GM23248 (cell line): ENCODE results near the gene KCNQ5. TPM values are rescaled to one million over a fixed set of nuclear protein-coding genes. Genes with fewer than 3 reads are reported as not detected.

Experiments used
- DNase-seq: peaks from one replicate; pipeline ENCODE4 v3.0.0-alpha.2; 2015
- H2AFZ ChIP-seq: fragments of 200-600 bp; sonication (generic); 2 replicates; pipeline ENCODE4 v1.6.1; 2016; ENCODE audit warnings: antibody characterized with exemption
- H3F3A ChIP-seq: fragments of 200-600 bp; sonication (generic); 2 replicates; pipeline ENCODE4 v1.6.1; 2016; ENCODE audit warnings: mild to moderate bottlenecking, antibody characterized with exemption, mixed run types; ENCODE audit not compliant: insufficient read depth
- H3K27ac ChIP-seq: fragments of 200-600 bp; sonication (generic); 2 replicates; pipeline ENCODE4 v1.5.1; 2016; ENCODE audit warnings: mild to moderate bottlenecking
- H3K27me3 ChIP-seq: fragments of 200-600 bp; sonication (generic); replicated peaks from 2 replicates; pipeline ENCODE4 v1.6.1; 2016; ENCODE audit warnings: mild to moderate bottlenecking; ENCODE audit not compliant: insufficient read depth
- H3K36me3 ChIP-seq: fragments of 200-600 bp; sonication (generic); 2 replicates; pipeline ENCODE4 v1.6.1; 2016; ENCODE audit warnings: low read depth, mild to moderate bottlenecking
- H3K4me1 ChIP-seq: fragments of 200-600 bp; sonication (generic); 2 replicates; pipeline ENCODE4 v1.6.1; 2016; ENCODE audit warnings: mild to moderate bottlenecking; ENCODE audit not compliant: insufficient read depth
- H3K4me2 ChIP-seq: fragments of 200-600 bp; sonication (generic); one replicate; pipeline ENCODE4 v1.6.1; 2016; ENCODE audit warnings: mild to moderate bottlenecking; ENCODE audit not compliant: unreplicated experiment
- H3K4me3 ChIP-seq: fragments of 200-600 bp; sonication (generic); 2 replicates; pipeline ENCODE4 v1.5.1; 2016; ENCODE audit warnings: mild to moderate bottlenecking
- H3K79me2 ChIP-seq: fragments of 200-600 bp; sonication (generic); 2 replicates; pipeline ENCODE4 v1.6.1; 2016; ENCODE audit warnings: mild to moderate bottlenecking; ENCODE audit not compliant: insufficient read depth
- H3K9ac ChIP-seq: fragments of 200-600 bp; sonication (generic); 2 replicates; pipeline ENCODE4 v1.6.1; 2016; ENCODE audit warnings: mild to moderate bottlenecking
- H3K9me2 ChIP-seq: fragments of 200-600 bp; sonication (generic); 2 replicates; pipeline ENCODE4 v1.6.1; 2016; ENCODE audit warnings: mixed run types, mild to moderate bottlenecking, moderate library complexity; ENCODE audit not compliant: insufficient read depth
- H3K9me3 ChIP-seq: fragments of 200-600 bp; sonication (generic); one replicate; pipeline ENCODE4 v1.6.1; 2017; ENCODE audit warnings: low read depth
- H4K20me1 ChIP-seq: fragments of 200-600 bp; sonication (generic); 2 replicates; pipeline ENCODE4 v1.6.0; 2016; ENCODE audit not compliant: insufficient read depth
- EZH2 ChIP-seq: fragments of 200-600 bp; sonication (generic); IDR thresholded peaks from 2 replicates; pipeline ENCODE4 v1.6.1; 2018; ENCODE audit warnings: antibody characterized with exemption, mild to moderate bottlenecking; ENCODE audit not compliant: insufficient read depth, poor library complexity, severe bottlenecking
- EZH2phosphoT487 ChIP-seq: fragments of 200-600 bp; sonication (generic); IDR thresholded peaks from 2 replicates; pipeline ENCODE4 v1.6.1; 2018; ENCODE audit warnings: antibody characterized with exemption, moderate library complexity, mild to moderate bottlenecking, low read depth; ENCODE audit not compliant: insufficient read depth
- WGBS, 2 experiments: methylation state at CpG; one replicate each; pipeline ENCODE4 v1.1.6; 2015 to 2017; ENCODE audit warnings: low lambda C conversion rate in 2 of 2, low coverage in 1 of 2; ENCODE audit errors: missing lambda C conversion rate in 2 of 2; 5-methylcytosine and 5-hydroxymethylcytosine counted together
- in situ Hi-C: fragments of 300-500 bp; cut with MboI; formaldehyde crosslinking; loops from 2 replicates; pipeline ENCODE4 v1.15.0; 2020
- polyA plus RNA-seq: library from polyadenylated mRNA; unstranded; fragments of >200 nt; fragmentation: Nextera tagmentation; extraction: Ambion mirVana; gene quantifications from 2 replicates; pipeline ENCODE4 v1.2.1, GENCODE V29; 2016
- total RNA-seq: library from RNA; depleted of rRNA; stranded (reverse); fragments of >200 nt; shearing (Covaris generic); gene quantifications from 2 replicates; pipeline ENCODE4 v1.2.3, GENCODE V29; 2014

KCNQ5 gene
- total and polyA plus RNA-seq, 2 experiments from 2014 or later = 5.7 to 10.8 TPM

DNA sequence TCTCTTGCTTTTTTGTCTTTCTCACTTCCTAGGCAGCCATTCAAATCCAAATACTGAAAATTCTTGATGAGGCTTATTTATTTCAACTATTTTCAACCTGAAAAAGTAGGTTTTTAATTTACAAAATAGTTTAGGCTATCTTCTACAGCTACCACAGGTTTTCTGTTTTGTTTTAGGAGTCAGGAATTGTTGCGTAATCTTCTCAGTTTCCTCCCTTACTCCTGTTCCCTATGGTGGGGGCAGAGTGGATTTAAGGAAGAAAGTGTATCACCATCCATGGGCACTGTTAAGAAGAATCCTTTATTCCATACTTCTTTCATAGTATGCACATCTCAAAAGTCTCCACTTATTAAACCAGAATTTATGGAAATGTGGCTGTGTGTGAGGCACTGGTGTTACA, 421.0 kb downstream of the KCNQ5 start:
- WGBS, 2 experiments = 92 to 100% methylated on average over 1 of the region's 1 CpG
- Histone ChIP-seq H3K4me2 (no peak overlapping the region), H3K36me3 (peaks cover 5% of the 10 kb centered on the region; the same call in 1 of the 2 replicates), H3F3A (no peaks in the 10 kb centered on the region), H3K9ac (no peak overlapping the region), H3K4me1 (no peaks in the 10 kb centered on the region), H2AFZ (no peak overlapping the region), H3K9me2 (no peaks in the 10 kb centered on the region), H3K27me3 (no peaks in the 10 kb centered on the region), H3K9me3 (no peaks in the 10 kb centered on the region), H4K20me1 (no peaks in the 10 kb centered on the region), H3K4me3 (no peak overlapping the region), H3K79me2 (no peaks in the 10 kb centered on the region), H3K27ac (no peak overlapping the region)
- peak; percentile 20 for DNase-seq
- in situ Hi-C loops = no loop called here
- TF ChIP-seq EZH2phosphoT487 (no peak), EZH2 (no peak)

DNA sequence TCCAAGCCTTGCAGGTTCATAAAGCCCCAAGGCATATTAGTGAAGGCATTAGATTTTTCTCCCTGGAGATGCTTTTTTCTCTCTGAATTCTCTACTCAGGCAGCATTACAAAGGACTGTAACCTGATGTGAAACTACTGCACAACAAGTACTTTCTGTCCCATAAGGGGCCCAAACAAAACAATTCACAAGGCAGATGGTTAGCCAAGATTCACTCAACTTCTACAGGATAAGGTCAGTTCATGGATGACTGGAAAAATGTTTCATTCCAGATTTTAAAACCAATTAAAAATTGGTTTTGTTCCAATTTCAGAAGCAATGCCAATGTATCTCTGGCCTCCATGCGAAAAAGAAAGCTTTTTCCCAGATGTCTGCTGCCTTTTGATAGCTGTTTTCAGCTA, 421.6 kb downstream of the KCNQ5 start:
- H4K20me1 ChIP-seq = no peaks in the 10 kb centered on the region
- H3K9ac ChIP-seq = no peak overlapping the region
- no peak overlapping the region for H3K27ac ChIP-seq
- in situ Hi-C loops = no loop called here
- no peak overlapping the region for H3K4me2 ChIP-seq
- H2AFZ ChIP-seq = no peak overlapping the region
- 62 to 79% methylated on average over 1 of the region's 1 CpG for WGBS, 2 experiments
- no peak overlapping the region for H3K4me3 ChIP-seq
- H3K9me3 ChIP-seq = no peaks in the 10 kb centered on the region
- H3F3A ChIP-seq = no peaks in the 10 kb centered on the region
- H3K79me2 ChIP-seq = no peaks in the 10 kb centered on the region
- TF ChIP-seq EZH2 (no peak), EZH2phosphoT487 (no peak)
- 0 out of 2 replicates have a peak, but pooled peaks cover 3% of the 10 kb centered on the region for H3K36me3 ChIP-seq
- DNase-seq = no peak
- no peaks in the 10 kb centered on the region for H3K4me1 ChIP-seq
- H3K9me2 ChIP-seq = no peaks in the 10 kb centered on the region
- no peaks in the 10 kb centered on the region for H3K27me3 ChIP-seq

- TF ChIP-seq EZH2phosphoT487 = no peak
- no peaks in the 10 kb centered on the region for H3K9me2 ChIP-seq
- H3K9ac ChIP-seq = no peak overlapping the region
- no peak for DNase-seq
- WGBS, 2 experiments = 55 to 66% methylated on average over 2 of the region's 2 CpGs
- no peaks in the 10 kb centered on the region for H3K27me3 ChIP-seq
- H3K4me2 ChIP-seq = no peak overlapping the region
- no peaks in the 10 kb centered on the region for H3F3A ChIP-seq
- in situ Hi-C loops = no loop called here
- no peak overlapping the region for H3K27ac ChIP-seq
- no peak overlapping the region for H2AFZ ChIP-seq
- no peaks in the 10 kb centered on the region for H3K79me2 ChIP-seq
- no peaks in the 10 kb centered on the region for H3K36me3 ChIP-seq
- H3K9me3 ChIP-seq = no peaks in the 10 kb centered on the region
- no peak overlapping the region for H3K4me3 ChIP-seq
- no peaks in the 10 kb centered on the region for H4K20me1 ChIP-seq
- H3K4me1 ChIP-seq = peaks cover 3% of the 10 kb centered on the region; the same call in 1 of the 2 replicates
These were observed 423.7 kb downstream of the KCNQ5 start for GRCh38 chr6:73045609-73046008.

DNA sequence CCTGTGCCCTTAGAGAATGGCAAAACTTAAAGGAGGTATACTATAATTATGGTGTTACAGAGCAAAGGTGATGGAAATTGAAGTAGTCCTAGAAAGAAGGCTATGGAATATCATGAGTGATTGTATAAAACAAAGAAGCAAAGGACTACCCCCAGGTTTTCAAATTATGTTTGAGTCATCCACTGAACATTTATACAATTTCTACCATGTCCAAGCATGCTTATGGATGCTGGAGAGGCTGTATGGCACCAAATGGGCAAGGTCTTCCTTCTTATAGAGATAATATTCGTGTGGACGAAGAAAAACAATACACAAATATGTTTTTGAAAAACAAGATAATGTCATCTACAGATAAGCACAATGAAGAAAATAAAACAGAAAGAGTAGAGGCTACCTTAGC, 425.9 kb downstream of the KCNQ5 start:
- TF ChIP-seq EZH2 = no peak
- TF ChIP-seq EZH2phosphoT487 = no peak
- WGBS, 2 experiments = 9 to 12% methylated on average over 2 of the region's 2 CpGs

GRCh38 chr6:73049971-73050594, 428.2 kb downstream of the KCNQ5 start:
- in situ Hi-C loops = no loop called here
- no peak overlapping the region for H3K27ac ChIP-seq
- TF ChIP-seq EZH2 = no peak
- no peak for TF ChIP-seq EZH2phosphoT487

More for the DNA sequence above, 425.9 kb downstream of the KCNQ5 start:
- Histone ChIP-seq H3K4me3 (no peak overlapping the region), H3K4me1 (peaks cover 16% of the 10 kb centered on the region), H3F3A (no peaks in the 10 kb centered on the region), H3K4me2 (no peak overlapping the region), H4K20me1 (no peaks in the 10 kb centered on the region), H3K79me2 (no peaks in the 10 kb centered on the region), H2AFZ (no peak overlapping the region), H3K36me3 (no peaks in the 10 kb centered on the region), H3K27me3 (no peaks in the 10 kb centered on the region), H3K9me2 (no peaks in the 10 kb centered on the region), H3K27ac (no peak overlapping the region), H3K9me3 (no peaks in the 10 kb centered on the region), H3K9ac (no peak overlapping the region)
- in situ Hi-C loops = no loop called here
- DNase-seq = no peak

More at GRCh38 chr6:73049971-73050594, 428.2 kb downstream of the KCNQ5 start:
- Histone ChIP-seq H3K9ac (no peak overlapping the region), H3K9me2 (no peaks in the 10 kb centered on the region), H3K27me3 (no peaks in the 10 kb centered on the region), H4K20me1 (no peaks in the 10 kb centered on the region), H3K9me3 (no peaks in the 10 kb centered on the region), H3K79me2 (no peaks in the 10 kb centered on the region), H3F3A (peaks cover 6% of the 10 kb centered on the region; the same call in 1 of the 2 replicates), H3K4me1 (peaks cover 16% of the 10 kb centered on the region), H3K4me3 (no peak overlapping the region), H3K36me3 (no peaks in the 10 kb centered on the region), H3K4me2 (no peak overlapping the region), H2AFZ (no peak overlapping the region)
- no peak for DNase-seq
- WGBS, 2 experiments = 84 to 92% methylated on average over 1 of the region's 1 CpG
